Measurements from ENCODE around the gene MLLT10.

DNA sequence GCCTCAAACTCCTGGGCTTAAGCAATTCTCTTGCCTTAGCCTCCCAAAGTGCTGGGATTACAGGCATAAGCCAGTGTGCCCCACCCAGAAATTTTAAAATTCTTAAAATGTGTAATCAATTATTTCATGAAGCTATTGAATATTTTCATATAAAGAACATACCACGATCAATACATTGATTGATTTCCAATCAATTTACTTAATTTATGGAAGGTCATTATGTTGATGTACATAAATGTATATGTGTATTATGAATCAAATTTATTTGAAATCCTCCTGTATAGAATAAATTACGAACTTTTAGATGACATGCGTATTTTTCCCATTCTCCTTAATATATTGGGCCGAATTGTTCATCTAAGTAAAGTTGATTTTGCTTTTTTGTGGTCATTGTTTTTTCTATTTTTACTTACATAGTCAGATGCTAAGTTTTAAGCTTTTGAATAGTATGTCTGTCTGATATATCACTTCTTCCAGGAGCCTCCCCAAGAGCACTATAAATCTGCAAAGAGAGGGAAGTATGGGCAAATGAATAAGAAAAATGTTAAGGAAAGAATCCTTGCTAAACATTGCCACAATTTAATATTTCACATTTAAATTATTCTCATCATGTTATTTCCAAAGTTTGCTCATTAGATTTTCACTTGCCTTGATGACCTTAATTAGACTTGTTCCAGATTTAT lies 43.9 kb upstream of the MLLT10 start:
- TF ChIP-seq, protein P1, sequence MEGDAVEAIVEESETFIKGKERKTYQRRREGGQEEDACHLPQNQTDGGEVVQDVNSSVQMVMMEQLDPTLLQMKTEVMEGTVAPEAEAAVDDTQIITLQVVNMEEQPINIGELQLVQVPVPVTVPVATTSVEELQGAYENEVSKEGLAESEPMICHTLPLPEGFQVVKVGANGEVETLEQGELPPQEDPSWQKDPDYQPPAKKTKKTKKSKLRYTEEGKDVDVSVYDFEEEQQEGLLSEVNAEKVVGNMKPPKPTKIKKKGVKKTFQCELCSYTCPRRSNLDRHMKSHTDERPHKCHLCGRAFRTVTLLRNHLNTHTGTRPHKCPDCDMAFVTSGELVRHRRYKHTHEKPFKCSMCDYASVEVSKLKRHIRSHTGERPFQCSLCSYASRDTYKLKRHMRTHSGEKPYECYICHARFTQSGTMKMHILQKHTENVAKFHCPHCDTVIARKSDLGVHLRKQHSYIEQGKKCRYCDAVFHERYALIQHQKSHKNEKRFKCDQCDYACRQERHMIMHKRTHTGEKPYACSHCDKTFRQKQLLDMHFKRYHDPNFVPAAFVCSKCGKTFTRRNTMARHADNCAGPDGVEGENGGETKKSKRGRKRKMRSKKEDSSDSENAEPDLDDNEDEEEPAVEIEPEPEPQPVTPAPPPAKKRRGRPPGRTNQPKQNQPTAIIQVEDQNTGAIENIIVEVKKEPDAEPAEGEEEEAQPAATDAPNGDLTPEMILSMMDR (IDR thresholded peaks at IDR 0.05), result no peak
- TF ChIP-seq, protein P2, sequence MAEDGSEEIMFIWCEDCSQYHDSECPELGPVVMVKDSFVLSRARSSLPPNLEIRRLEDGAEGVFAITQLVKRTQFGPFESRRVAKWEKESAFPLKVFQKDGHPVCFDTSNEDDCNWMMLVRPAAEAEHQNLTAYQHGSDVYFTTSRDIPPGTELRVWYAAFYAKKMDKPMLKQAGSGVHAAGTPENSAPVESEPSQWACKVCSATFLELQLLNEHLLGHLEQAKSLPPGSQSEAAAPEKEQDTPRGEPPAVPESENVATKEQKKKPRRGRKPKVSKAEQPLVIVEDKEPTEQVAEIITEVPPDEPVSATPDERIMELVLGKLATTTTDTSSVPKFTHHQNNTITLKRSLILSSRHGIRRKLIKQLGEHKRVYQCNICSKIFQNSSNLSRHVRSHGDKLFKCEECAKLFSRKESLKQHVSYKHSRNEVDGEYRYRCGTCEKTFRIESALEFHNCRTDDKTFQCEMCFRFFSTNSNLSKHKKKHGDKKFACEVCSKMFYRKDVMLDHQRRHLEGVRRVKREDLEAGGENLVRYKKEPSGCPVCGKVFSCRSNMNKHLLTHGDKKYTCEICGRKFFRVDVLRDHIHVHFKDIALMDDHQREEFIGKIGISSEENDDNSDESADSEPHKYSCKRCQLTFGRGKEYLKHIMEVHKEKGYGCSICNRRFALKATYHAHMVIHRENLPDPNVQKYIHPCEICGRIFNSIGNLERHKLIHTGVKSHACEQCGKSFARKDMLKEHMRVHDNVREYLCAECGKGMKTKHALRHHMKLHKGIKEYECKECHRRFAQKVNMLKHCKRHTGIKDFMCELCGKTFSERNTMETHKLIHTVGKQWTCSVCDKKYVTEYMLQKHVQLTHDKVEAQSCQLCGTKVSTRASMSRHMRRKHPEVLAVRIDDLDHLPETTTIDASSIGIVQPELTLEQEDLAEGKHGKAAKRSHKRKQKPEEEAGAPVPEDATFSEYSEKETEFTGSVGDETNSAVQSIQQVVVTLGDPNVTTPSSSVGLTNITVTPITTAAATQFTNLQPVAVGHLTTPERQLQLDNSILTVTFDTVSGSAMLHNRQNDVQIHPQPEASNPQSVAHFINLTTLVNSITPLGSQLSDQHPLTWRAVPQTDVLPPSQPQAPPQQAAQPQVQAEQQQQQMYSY (CRISPR knock-in tag; IDR thresholded peaks at IDR 0.05), result no peak
- TF ChIP-seq FOXJ3 (CRISPR knock-in tag; IDR thresholded peaks at IDR 0.05; ENCODE audit: borderline replicate concordance), result no peak
- TF ChIP-seq, protein P3, sequence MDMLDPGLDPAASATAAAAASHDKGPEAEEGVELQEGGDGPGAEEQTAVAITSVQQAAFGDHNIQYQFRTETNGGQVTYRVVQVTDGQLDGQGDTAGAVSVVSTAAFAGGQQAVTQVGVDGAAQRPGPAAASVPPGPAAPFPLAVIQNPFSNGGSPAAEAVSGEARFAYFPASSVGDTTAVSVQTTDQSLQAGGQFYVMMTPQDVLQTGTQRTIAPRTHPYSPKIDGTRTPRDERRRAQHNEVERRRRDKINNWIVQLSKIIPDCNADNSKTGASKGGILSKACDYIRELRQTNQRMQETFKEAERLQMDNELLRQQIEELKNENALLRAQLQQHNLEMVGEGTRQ (CRISPR knock-in tag; IDR thresholded peaks at IDR 0.05), result no peak
- TF ChIP-seq ZNF219 (CRISPR knock-in tag; IDR thresholded peaks at IDR 0.05; ENCODE audit: borderline replicate concordance), result no peak
- TF ChIP-seq, protein P4, sequence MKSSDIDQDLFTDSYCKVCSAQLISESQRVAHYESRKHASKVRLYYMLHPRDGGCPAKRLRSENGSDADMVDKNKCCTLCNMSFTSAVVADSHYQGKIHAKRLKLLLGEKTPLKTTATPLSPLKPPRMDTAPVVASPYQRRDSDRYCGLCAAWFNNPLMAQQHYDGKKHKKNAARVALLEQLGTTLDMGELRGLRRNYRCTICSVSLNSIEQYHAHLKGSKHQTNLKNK (CRISPR knock-in tag; IDR thresholded peaks at IDR 0.05), result no peak
- no peak for TF ChIP-seq CREB1 (CRISPR knock-in tag; IDR thresholded peaks at IDR 0.05)
- TF ChIP-seq ESRRA (CRISPR knock-in tag; IDR thresholded peaks at IDR 0.05; ENCODE audit: borderline replicate concordance), result no peak

All from WTC11 (cell line).